GM19468 (cell line): ENCODE results near the gene BST1.
"Not testable (repeated sequence)": the region's sequence is repeated elsewhere in the genome, so short reads cannot be mapped to it uniquely, and the experiment has no call there.

Source experiments
- ATAC-seq: cut with Tn5 transposase; IDR thresholded peaks from one replicate; pipeline ENCODE4 v1.9.1; 2021; ENCODE audit warnings: mild to moderate bottlenecking, moderate library complexity, moderate number of reproducible peaks; ENCODE audit not compliant: unreplicated experiment; ENCODE audit errors: extremely low read depth

The BST1 gene

GRCh38 chr4:15706646-15707362, 3.9 kb downstream of the BST1 start:
- ATAC-seq, result no peak

- ATAC-seq, result no peak
Measured at GRCh38 chr4:15707363-15707715, 4.5 kb downstream of the BST1 start.

GRCh38 chr4:15711762-15712161, 8.9 kb downstream of the BST1 start:
- no peak for ATAC-seq

- ATAC-seq, result no peak
Measured at GRCh38 chr4:15712214-15712613, 9.3 kb downstream of the BST1 start.

GRCh38 chr4:15714141-15714540, 11.3 kb downstream of the BST1 start:
- ATAC-seq, result no peak

GRCh38 chr4:15714646-15715435, 12.0 kb downstream of the BST1 start:
- no peak for ATAC-seq

- ATAC-seq, result no peak
Measured at GRCh38 chr4:15716115-15716514, 13.2 kb downstream of the BST1 start.

GRCh38 chr4:15717086-15717485, 14.2 kb downstream of the BST1 start:
- no peak for ATAC-seq

GRCh38 chr4:15717657-15718416, 15.0 kb downstream of the BST1 start:
- no peak for ATAC-seq

- ATAC-seq, result no peak
Measured at GRCh38 chr4:15718465-15718864, 15.6 kb downstream of the BST1 start.

- no peak for ATAC-seq
Measured at GRCh38 chr4:15718959-15719358, 16.1 kb downstream of the BST1 start.

- no peak for ATAC-seq
Measured at GRCh38 chr4:15719506-15719905, 16.6 kb downstream of the BST1 start.

- no peak for ATAC-seq
Measured at GRCh38 chr4:15720851-15721250, 18.0 kb downstream of the BST1 start.

GRCh38 chr4:15725608-15726007, 22.7 kb downstream of the BST1 start:
- no peak for ATAC-seq

GRCh38 chr4:15729910-15730533, 27.2 kb downstream of the BST1 start:
- no peak for ATAC-seq

- not testable (repeated sequence) for ATAC-seq
Measured at GRCh38 chr4:15733061-15733460, 30.2 kb downstream of the BST1 start.

- ATAC-seq, result no peak
Measured at GRCh38 chr4:15735536-15735935, 32.7 kb downstream of the BST1 start.

- no peak for ATAC-seq
Measured at GRCh38 chr4:15736514-15737050, 33.7 kb downstream of the BST1 start.

- ATAC-seq, result no peak
Measured at GRCh38 chr4:15737255-15737654, 34.4 kb downstream of the BST1 start.

GRCh38 chr4:15738877-15739276, 36.0 kb downstream of the BST1 start:
- ATAC-seq, result no peak
